ENCODE results near the gene KRTAP5-7.
A peak's percentile ranks its signal among the peaks of the same experiment; 100 is the strongest.

Gene KRTAP5-7

GRCh38 chr11:71485466-71485865 is 41.6 kb upstream of the KRTAP5-7 start:
- Histone ChIP-seq H3K27ac (ENCODE audit: poor library complexity, severe bottlenecking) (no peak overlapping the region), H3K27me3 (ENCODE audit: insufficient read depth, poor library complexity, severe bottlenecking) (no peaks in the 10 kb centered on the region), H3K36me3 (ENCODE audit: low read depth) (peaks cover 9% of the 10 kb centered on the region; the same call in 1 of the 2 replicates), H3K9me3 (ENCODE audit: severe bottlenecking) (no peaks in the 10 kb centered on the region), H3K4me3 (ENCODE audit: severe bottlenecking) (no peak overlapping the region), H3K4me1 (ENCODE audit: insufficient read depth, poor library complexity, severe bottlenecking) (no peaks in the 10 kb centered on the region)
- DNase-seq (ENCODE audit: low spot score) (peak; percentile 32), ATAC-seq (ENCODE audit: low read depth) (no peak)
- no peak for TF ChIP-seq CTCF (IDR thresholded peaks at IDR 0.05; ENCODE audit: poor library complexity, severe bottlenecking)

- Histone ChIP-seq H3K4me3 (ENCODE audit: severe bottlenecking) (no peak overlapping the region), H3K4me1 (ENCODE audit: insufficient read depth, poor library complexity, severe bottlenecking) (no peaks in the 10 kb centered on the region), H3K36me3 (ENCODE audit: low read depth) (peaks cover 9% of the 10 kb centered on the region; the same call in 1 of the 2 replicates), H3K27ac (ENCODE audit: poor library complexity, severe bottlenecking) (no peak overlapping the region), H3K9me3 (ENCODE audit: severe bottlenecking) (no peaks in the 10 kb centered on the region), H3K27me3 (ENCODE audit: insufficient read depth, poor library complexity, severe bottlenecking) (no peaks in the 10 kb centered on the region)
- ATAC-seq (ENCODE audit: low read depth), result no peak
- no peak for TF ChIP-seq CTCF (IDR thresholded peaks at IDR 0.05; ENCODE audit: poor library complexity, severe bottlenecking)
- no peak for DNase-seq (ENCODE audit: low spot score)
These were observed 40.7 kb upstream of the KRTAP5-7 start for GRCh38 chr11:71486320-71486719.

GRCh38 chr11:71488681-71489270 is 38.3 kb upstream of the KRTAP5-7 start:
- Histone ChIP-seq H3K27ac (ENCODE audit: poor library complexity, severe bottlenecking) (no peak overlapping the region), H3K4me1 (ENCODE audit: insufficient read depth, poor library complexity, severe bottlenecking) (no peaks in the 10 kb centered on the region), H3K4me3 (ENCODE audit: severe bottlenecking) (no peak overlapping the region), H3K36me3 (ENCODE audit: low read depth) (peaks cover 4% of the 10 kb centered on the region; the same call in 1 of the 2 replicates), H3K27me3 (ENCODE audit: insufficient read depth, poor library complexity, severe bottlenecking) (no peaks in the 10 kb centered on the region), H3K9me3 (ENCODE audit: severe bottlenecking) (no peaks in the 10 kb centered on the region)
- no peak for ATAC-seq (ENCODE audit: low read depth)
- TF ChIP-seq CTCF (IDR thresholded peaks at IDR 0.05; ENCODE audit: poor library complexity, severe bottlenecking), result no peak
- DNase-seq (ENCODE audit: low spot score), result peak; percentile 23

GRCh38 chr11:71489311-71490043 is 37.6 kb upstream of the KRTAP5-7 start:
- Histone ChIP-seq H3K36me3 (ENCODE audit: low read depth) (no peaks in the 10 kb centered on the region), H3K4me1 (ENCODE audit: insufficient read depth, poor library complexity, severe bottlenecking) (no peaks in the 10 kb centered on the region), H3K4me3 (ENCODE audit: severe bottlenecking) (no peak overlapping the region), H3K27ac (ENCODE audit: poor library complexity, severe bottlenecking) (no peak overlapping the region), H3K9me3 (ENCODE audit: severe bottlenecking) (no peaks in the 10 kb centered on the region), H3K27me3 (ENCODE audit: insufficient read depth, poor library complexity, severe bottlenecking) (no peaks in the 10 kb centered on the region)
- no peak for TF ChIP-seq CTCF (IDR thresholded peaks at IDR 0.05; ENCODE audit: poor library complexity, severe bottlenecking)
- DNase-seq (ENCODE audit: low spot score) (peak; percentile 51), ATAC-seq (ENCODE audit: low read depth) (peak; percentile 44; the same call in 1 of the 3 replicates)

Data from RWPE2 (cell line).